Measurements from ENCODE around the gene JARID2. TPM values are rescaled to one million over a fixed set of nuclear protein-coding genes. Genes with fewer than 3 reads are reported as not detected.

Gene JARID2
- total and polyA plus RNA-seq, 2 of the 13 experiments (the other 11 are each of a cell fraction or from before 2014, with no cell fraction given) = 7.5 to 10.3 TPM

GRCh38 chr6:15331143-15331542, 85.3 kb downstream of the JARID2 start (continued):
- TF ChIP-seq CREB1 (IDR thresholded peaks at IDR 0.05) (no peak), CREB1 (CRISPR knock-in tag; IDR thresholded peaks at IDR 0.05) (no peak), ZNF263 (CRISPR knock-in tag; IDR thresholded peaks at IDR 0.05) (no peak), ZGPAT (CRISPR knock-in tag; IDR thresholded peaks at IDR 0.05) (no peak), FOXP1 (IDR thresholded peaks at IDR 0.05) (0 out of 2 replicates have a peak, but pooled peaks have one; percentile 15), FOXP1 (CRISPR knock-in tag; IDR thresholded peaks at IDR 0.05) (peak; percentile 74), TRAFD1 (CRISPR knock-in tag; IDR thresholded peaks at IDR 0.05; ENCODE audit: borderline replicate concordance) (no peak), FOSL1 (CRISPR knock-in tag; IDR thresholded peaks at IDR 0.05; ENCODE audit: borderline replicate concordance) (peak; percentile 91), CEBPG (CRISPR knock-in tag; IDR thresholded peaks at IDR 0.05) (peak; percentile 81), JUN (CRISPR knock-in tag; IDR thresholded peaks at IDR 0.05) (0 out of 2 replicates have a peak, but pooled peaks have one; percentile 20), SPEN (CRISPR knock-in tag; IDR thresholded peaks at IDR 0.05; ENCODE audit: low read depth) (no peak), ZBTB46 (CRISPR knock-in tag; IDR thresholded peaks at IDR 0.05; ENCODE audit: borderline replicate concordance) (no peak), DMTF1 (CRISPR knock-in tag; IDR thresholded peaks at IDR 0.05) (no peak), ZNF414 (CRISPR knock-in tag; IDR thresholded peaks at IDR 0.05) (no peak), MXD3 (CRISPR knock-in tag; IDR thresholded peaks at IDR 0.05) (no peak), TRIM24 (CRISPR knock-in tag; IDR thresholded peaks at IDR 0.05) (no peak), HNRNPUL1 (IDR thresholded peaks at IDR 0.05; ENCODE audit: low read depth, low read length) (no peak), SAP130 (CRISPR knock-in tag; IDR thresholded peaks at IDR 0.05; ENCODE audit: low read depth) (peak; percentile 29; the same call in 1 of the 2 replicates), ZNF691 (CRISPR knock-in tag; IDR thresholded peaks at IDR 0.05; ENCODE audit: borderline replicate concordance, low read depth) (no peak), PAX8 (CRISPR knock-in tag; IDR thresholded peaks at IDR 0.05; ENCODE audit: borderline replicate concordance) (no peak), RXRB (CRISPR knock-in tag; IDR thresholded peaks at IDR 0.05; ENCODE audit: borderline replicate concordance) (peak; percentile 61; the same call in 1 of the 2 replicates), PAWR (CRISPR knock-in tag; IDR thresholded peaks at IDR 0.05; ENCODE audit: borderline replicate concordance) (no peak)

Measured in HepG2 (cell line).